Kidney epithelial cell (primary cell): ENCODE results near the gene NRXN2. TPM values are rescaled to one million over a fixed set of nuclear protein-coding genes. Genes with fewer than 3 reads are reported as not detected.

Experiments
- DNase-seq: peaks from one replicate; pipeline ENCODE4 v3.0.0-alpha.2; 2010; ENCODE audit warnings: low read depth
- H3K27me3 ChIP-seq: 2 replicates; pipeline ENCODE4 v1.6.0; 2011; ENCODE audit warnings: low read length; ENCODE audit not compliant: control insufficient read depth, insufficient read depth
- H3K36me3 ChIP-seq: 2 replicates; pipeline ENCODE4 v1.5.1; 2011; ENCODE audit warnings: low read length; ENCODE audit not compliant: control insufficient read depth, insufficient read depth
- H3K4me3 ChIP-seq: 2 replicates; pipeline ENCODE4 v1.5.1; 2011; ENCODE audit warnings: low read depth, mild to moderate bottlenecking, control low read depth, low read length
- total RNA-seq: library from RNA; depleted of rRNA; stranded (reverse); fragments of >200 nt; gene quantifications from 2 replicates; pipeline ENCODE4 v1.2.3, GENCODE V29; 2015
- TF ChIP-seq, protein P1 (sequence below): IDR thresholded peaks from 2 replicates; pipeline ENCODE4 v1.5.1; 2011; ENCODE audit warnings: mild to moderate bottlenecking, moderate library complexity, low read length, control low read depth, inconsistent platforms; ENCODE audit not compliant: insufficient read depth, poor library complexity, severe bottlenecking

NRXN2 gene
- total RNA-seq, 1 donor from 2014 or later, result not detected

DNA sequence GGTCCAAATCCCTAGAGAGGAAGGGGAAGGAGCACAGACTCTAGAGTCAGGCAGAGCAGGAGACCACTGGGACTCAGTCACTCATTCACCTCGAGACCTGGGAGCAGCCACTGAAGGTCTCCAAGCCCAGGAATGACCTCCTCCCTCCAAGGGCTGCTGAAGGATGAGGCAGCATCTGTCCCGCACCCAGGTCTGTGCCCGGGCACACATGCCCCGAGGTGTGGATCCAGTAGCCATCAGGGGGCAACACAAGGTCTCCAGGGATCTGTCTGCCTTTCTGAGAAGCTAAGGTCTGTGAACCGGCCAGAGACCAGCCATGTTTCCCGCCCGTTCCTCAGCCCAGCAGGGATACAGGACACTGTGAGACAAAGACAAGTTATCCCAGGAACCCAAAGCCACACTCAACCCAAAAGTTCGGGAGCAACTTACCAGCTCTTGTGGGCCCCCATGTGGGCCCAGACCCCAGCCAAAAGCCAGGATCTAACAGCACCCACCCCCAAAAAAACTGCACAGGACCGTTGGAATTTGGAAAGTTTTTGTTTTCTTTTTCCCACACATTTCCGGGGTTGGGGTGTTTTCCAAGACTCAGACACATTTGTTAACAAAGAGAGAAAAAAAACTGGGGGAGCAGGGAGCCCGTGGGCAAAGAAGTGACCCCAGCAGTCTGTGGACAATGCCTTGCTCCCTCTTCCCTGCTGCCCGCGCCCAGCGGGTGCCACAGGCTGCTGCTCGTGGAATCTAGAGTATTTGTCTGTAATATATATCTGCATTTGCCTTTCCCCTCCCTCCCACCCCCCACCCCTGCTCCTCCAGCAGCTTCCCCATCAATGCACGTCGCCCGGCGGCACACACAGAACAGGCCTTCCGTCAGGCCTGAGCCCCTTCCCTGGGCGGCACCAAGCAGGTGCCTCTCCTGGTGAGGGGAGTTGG, 117.1 kb downstream of the NRXN2 start:
- H3K27me3 ChIP-seq, result peaks cover 44% of the 10 kb centered on the region

GRCh38 chr11:64605244-64605560, 117.8 kb downstream of the NRXN2 start:
- no peak for DNase-seq
- TF ChIP-seq, protein P1, sequence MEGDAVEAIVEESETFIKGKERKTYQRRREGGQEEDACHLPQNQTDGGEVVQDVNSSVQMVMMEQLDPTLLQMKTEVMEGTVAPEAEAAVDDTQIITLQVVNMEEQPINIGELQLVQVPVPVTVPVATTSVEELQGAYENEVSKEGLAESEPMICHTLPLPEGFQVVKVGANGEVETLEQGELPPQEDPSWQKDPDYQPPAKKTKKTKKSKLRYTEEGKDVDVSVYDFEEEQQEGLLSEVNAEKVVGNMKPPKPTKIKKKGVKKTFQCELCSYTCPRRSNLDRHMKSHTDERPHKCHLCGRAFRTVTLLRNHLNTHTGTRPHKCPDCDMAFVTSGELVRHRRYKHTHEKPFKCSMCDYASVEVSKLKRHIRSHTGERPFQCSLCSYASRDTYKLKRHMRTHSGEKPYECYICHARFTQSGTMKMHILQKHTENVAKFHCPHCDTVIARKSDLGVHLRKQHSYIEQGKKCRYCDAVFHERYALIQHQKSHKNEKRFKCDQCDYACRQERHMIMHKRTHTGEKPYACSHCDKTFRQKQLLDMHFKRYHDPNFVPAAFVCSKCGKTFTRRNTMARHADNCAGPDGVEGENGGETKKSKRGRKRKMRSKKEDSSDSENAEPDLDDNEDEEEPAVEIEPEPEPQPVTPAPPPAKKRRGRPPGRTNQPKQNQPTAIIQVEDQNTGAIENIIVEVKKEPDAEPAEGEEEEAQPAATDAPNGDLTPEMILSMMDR, result no peak
- H3K27me3 ChIP-seq, result peaks cover 43% of the 10 kb centered on the region
- no peak overlapping the region for H3K4me3 ChIP-seq
- no peaks in the 10 kb centered on the region for H3K36me3 ChIP-seq

More for the DNA sequence above, 117.1 kb downstream of the NRXN2 start:
- Histone ChIP-seq H3K36me3 (no peaks in the 10 kb centered on the region), H3K4me3 (no peak overlapping the region)
- DNase-seq, result no peak
- TF ChIP-seq, protein P1, result no peak

DNA sequence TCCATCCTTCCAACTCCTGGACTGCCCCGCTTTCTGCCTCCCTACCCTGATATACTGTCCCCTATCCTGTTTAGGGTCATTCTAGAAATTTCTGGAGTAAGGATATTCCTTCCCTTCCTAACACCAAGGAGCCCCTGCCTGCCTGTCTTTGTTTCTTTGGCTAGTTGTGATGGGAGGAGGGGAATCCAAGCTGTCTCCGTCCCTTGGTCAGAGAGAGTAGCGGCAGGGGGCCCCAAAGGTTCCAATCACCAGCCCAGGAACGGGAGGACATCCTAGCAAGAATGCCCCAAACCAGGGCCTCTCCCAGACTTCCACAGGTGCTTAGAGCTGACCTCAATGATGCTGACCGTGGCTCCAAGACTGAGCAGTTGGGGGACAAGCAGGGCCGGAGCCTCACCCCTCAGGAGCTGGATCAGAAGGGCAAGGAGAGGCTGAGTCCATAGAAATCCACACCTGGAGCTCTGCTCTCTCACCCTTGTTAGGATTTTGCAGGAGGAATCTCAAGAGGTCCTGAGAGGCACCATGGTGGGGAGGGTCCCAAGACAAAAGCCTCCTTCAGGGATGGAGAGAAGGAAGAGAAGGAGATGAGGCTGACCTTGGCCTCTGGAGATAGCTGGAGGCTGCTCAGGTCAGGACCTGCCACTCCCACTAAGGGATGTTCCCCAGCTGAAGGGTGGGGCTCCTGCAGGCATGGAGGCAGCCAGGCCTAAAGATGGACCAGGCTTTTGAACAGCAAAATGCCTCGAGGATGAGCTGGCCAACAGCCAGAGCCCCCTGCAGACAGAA, 118.3 kb downstream of the NRXN2 start:
- H3K4me3 ChIP-seq, result no peak overlapping the region
- TF ChIP-seq, protein P1, result no peak
- DNase-seq, result no peak
- no peaks in the 10 kb centered on the region for H3K36me3 ChIP-seq
- peaks cover 38% of the 10 kb centered on the region for H3K27me3 ChIP-seq

DNA sequence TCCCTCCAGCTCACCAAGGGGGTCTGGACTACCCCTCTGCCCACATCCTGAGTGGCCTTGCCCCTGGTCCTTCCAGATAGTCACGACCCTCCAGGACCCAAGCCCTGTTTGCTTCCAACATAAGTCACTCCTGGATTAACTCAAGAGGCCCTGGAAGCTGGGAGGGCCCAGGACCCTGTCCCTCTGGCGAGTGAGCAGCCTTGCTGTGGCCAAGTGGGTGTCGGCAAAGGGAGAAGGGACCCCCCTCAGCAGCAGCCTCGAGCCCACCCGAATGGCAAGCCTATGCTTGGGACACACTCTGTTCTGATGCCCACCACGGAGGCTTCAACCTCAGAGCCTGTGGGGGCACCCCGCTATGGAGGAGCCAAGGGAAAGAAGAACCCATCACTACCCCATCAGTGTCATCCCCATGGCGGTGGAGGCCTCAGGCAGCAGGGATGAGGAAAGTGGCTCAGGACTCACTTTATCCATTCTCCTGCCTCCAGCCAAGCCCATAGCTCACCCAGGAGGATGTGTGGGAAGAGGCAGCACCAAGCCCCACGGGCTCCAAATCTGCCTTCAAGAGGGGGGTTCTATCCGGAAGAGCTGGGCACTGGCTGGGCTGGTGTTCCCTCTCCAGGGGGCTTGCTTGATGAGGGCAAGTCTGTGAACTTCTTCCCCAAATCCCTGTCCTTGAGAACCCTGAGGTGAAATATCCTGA, 119.4 kb downstream of the NRXN2 start:
- H3K36me3 ChIP-seq, result no peaks in the 10 kb centered on the region
- H3K4me3 ChIP-seq, result no peak overlapping the region
- TF ChIP-seq, protein P1, result no peak
- no peak for DNase-seq
- H3K27me3 ChIP-seq, result peaks cover 30% of the 10 kb centered on the region

- no peaks in the 10 kb centered on the region for H3K36me3 ChIP-seq
- H3K27me3 ChIP-seq, result peaks cover 24% of the 10 kb centered on the region
- TF ChIP-seq, protein P1, result no peak
- DNase-seq, result no peak
- H3K4me3 ChIP-seq, result no peak overlapping the region
Measured at GRCh38 chr11:64602466-64603070, 120.4 kb downstream of the NRXN2 start.
